Measurements from ENCODE around the gene RAP1A.

The RAP1A gene

DNA sequence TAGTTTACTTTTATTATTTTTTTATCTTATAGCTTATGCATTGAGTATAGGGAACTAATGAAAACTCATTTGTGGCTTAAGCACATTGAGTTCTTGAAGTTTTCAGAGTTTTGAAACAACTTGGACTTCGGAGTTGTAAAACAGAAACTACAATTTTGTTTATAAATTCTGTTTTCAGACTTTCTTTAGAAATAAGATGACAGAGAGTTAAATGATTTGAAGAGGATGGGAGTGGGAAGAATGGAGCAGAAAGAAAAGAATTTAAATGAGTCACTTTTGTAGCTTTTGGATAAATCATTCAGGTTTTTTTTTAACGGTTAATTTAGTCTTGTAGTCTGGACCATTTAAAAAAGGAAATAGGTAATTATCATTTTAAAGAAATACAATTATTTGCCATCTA lies 87.3 kb downstream of the RAP1A start:
- H3K4me3 ChIP-seq (ENCODE audit: low read length, poor library complexity, severe bottlenecking): no peak overlapping the region
- no peaks in the 10 kb centered on the region for H3F3A ChIP-seq (ENCODE audit: low read depth)
- H3K27me3 ChIP-seq (ENCODE audit: insufficient read depth, low read length, poor library complexity, severe bottlenecking): no peaks in the 10 kb centered on the region
- H4K20me1 ChIP-seq (ENCODE audit: insufficient read depth, low read length, poor library complexity, severe bottlenecking): no peaks in the 10 kb centered on the region
- no peak overlapping the region for H3K9ac ChIP-seq (ENCODE audit: low read depth, low read length, poor library complexity, severe bottlenecking)
- H2AFZ ChIP-seq (ENCODE audit: low read length): no peak overlapping the region
- H3K4me2 ChIP-seq (ENCODE audit: low read depth, low read length, poor library complexity, severe bottlenecking): no peak overlapping the region
- no peak for TF ChIP-seq EZH2phosphoT487 (IDR thresholded peaks at IDR 0.05; ENCODE audit: borderline replicate concordance)
- TF ChIP-seq, protein P1, sequence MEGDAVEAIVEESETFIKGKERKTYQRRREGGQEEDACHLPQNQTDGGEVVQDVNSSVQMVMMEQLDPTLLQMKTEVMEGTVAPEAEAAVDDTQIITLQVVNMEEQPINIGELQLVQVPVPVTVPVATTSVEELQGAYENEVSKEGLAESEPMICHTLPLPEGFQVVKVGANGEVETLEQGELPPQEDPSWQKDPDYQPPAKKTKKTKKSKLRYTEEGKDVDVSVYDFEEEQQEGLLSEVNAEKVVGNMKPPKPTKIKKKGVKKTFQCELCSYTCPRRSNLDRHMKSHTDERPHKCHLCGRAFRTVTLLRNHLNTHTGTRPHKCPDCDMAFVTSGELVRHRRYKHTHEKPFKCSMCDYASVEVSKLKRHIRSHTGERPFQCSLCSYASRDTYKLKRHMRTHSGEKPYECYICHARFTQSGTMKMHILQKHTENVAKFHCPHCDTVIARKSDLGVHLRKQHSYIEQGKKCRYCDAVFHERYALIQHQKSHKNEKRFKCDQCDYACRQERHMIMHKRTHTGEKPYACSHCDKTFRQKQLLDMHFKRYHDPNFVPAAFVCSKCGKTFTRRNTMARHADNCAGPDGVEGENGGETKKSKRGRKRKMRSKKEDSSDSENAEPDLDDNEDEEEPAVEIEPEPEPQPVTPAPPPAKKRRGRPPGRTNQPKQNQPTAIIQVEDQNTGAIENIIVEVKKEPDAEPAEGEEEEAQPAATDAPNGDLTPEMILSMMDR (conservative IDR thresholded peaks at IDR 0.05; ENCODE audit: low read length): no peak
- H3K36me3 ChIP-seq (ENCODE audit: insufficient read depth, low read length): peaks cover 89% of the 10 kb centered on the region
- no peaks in the 10 kb centered on the region for H3K79me2 ChIP-seq (ENCODE audit: insufficient read depth, low read length)
- no peaks in the 10 kb centered on the region for H3K9me3 ChIP-seq (ENCODE audit: insufficient read depth, low read depth, low read length)
- no peaks in the 10 kb centered on the region for H3K9me2 ChIP-seq (replicated peaks; ENCODE audit: low read depth, low read length)
- H3K4me1 ChIP-seq (ENCODE audit: insufficient read depth, low read length, poor library complexity, severe bottlenecking): no peaks in the 10 kb centered on the region

DNA sequence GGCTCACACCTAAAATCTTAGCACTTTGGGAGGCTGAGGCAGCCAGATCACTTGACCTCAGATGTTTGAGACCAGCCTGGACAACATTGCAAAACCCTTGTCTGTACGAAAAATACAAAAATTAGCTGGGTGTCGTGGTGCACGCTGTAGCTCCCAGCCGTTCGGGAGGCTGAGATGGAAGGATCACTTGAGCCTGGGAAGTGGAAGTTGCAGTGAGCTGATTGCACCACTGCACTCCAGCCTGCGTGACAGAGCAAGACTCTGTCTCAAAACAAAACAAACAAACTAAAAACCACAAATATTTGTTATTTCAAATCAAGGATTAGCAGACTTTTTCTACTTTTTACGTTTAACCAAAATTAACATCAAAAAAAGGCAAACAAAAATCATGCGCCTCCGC lies 88.3 kb downstream of the RAP1A start:
- Histone ChIP-seq H3K36me3 (ENCODE audit: insufficient read depth, low read length) (peaks cover 81% of the 10 kb centered on the region), H3K9me3 (ENCODE audit: insufficient read depth, low read depth, low read length) (no peaks in the 10 kb centered on the region)
- no peak for TF ChIP-seq EZH2phosphoT487 (IDR thresholded peaks at IDR 0.05; ENCODE audit: borderline replicate concordance)
- TF ChIP-seq, protein P1 (conservative IDR thresholded peaks at IDR 0.05; ENCODE audit: low read length): no peak

DNA sequence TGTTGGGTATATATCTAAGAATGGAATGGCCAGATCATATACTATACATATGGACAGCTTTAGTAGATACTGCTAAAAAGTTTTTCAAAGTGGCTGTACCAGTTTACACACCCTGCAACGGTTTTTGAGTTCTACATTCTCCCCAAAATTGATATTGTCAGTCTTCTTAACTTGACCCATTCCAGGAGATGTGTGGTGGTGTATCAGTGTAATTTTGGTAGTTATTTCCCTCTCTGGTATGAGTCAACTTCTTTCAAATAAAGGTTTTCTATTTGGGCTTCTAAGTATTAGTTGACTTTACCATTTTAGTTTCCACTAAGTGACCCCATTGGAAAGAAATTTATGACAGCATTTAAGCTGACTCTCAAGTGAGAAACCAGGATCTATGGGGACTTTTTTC lies 90.4 kb downstream of the RAP1A start:
- Histone ChIP-seq H3K9me2 (replicated peaks; ENCODE audit: low read depth, low read length) (no peaks in the 10 kb centered on the region), H3K4me2 (ENCODE audit: low read depth, low read length, poor library complexity, severe bottlenecking) (no peak overlapping the region), H3K79me2 (ENCODE audit: insufficient read depth, low read length) (no peaks in the 10 kb centered on the region), H3K4me3 (ENCODE audit: low read length, poor library complexity, severe bottlenecking) (no peak overlapping the region), H4K20me1 (ENCODE audit: insufficient read depth, low read length, poor library complexity, severe bottlenecking) (no peaks in the 10 kb centered on the region), H3K4me1 (ENCODE audit: insufficient read depth, low read length, poor library complexity, severe bottlenecking) (no peaks in the 10 kb centered on the region), H3F3A (ENCODE audit: low read depth) (no peaks in the 10 kb centered on the region), H2AFZ (ENCODE audit: low read length) (no peak overlapping the region), H3K9me3 (ENCODE audit: insufficient read depth, low read depth, low read length) (no peaks in the 10 kb centered on the region), H3K36me3 (ENCODE audit: insufficient read depth, low read length) (peaks cover 60% of the 10 kb centered on the region), H3K9ac (ENCODE audit: low read depth, low read length, poor library complexity, severe bottlenecking) (no peak overlapping the region), H3K27me3 (ENCODE audit: insufficient read depth, low read length, poor library complexity, severe bottlenecking) (no peaks in the 10 kb centered on the region)
- TF ChIP-seq, protein P1 (conservative IDR thresholded peaks at IDR 0.05; ENCODE audit: low read length): no peak
- no peak for TF ChIP-seq EZH2phosphoT487 (IDR thresholded peaks at IDR 0.05; ENCODE audit: borderline replicate concordance)

More for the DNA sequence above, 88.3 kb downstream of the RAP1A start:
- Histone ChIP-seq H3K4me1 (ENCODE audit: insufficient read depth, low read length, poor library complexity, severe bottlenecking) (no peaks in the 10 kb centered on the region), H3F3A (ENCODE audit: low read depth) (no peaks in the 10 kb centered on the region), H3K27me3 (ENCODE audit: insufficient read depth, low read length, poor library complexity, severe bottlenecking) (no peaks in the 10 kb centered on the region), H4K20me1 (ENCODE audit: insufficient read depth, low read length, poor library complexity, severe bottlenecking) (no peaks in the 10 kb centered on the region), H3K4me3 (ENCODE audit: low read length, poor library complexity, severe bottlenecking) (no peak overlapping the region), H3K9ac (ENCODE audit: low read depth, low read length, poor library complexity, severe bottlenecking) (no peak overlapping the region), H3K9me2 (replicated peaks; ENCODE audit: low read depth, low read length) (no peaks in the 10 kb centered on the region), H3K79me2 (ENCODE audit: insufficient read depth, low read length) (no peaks in the 10 kb centered on the region), H2AFZ (ENCODE audit: low read length) (no peak overlapping the region), H3K4me2 (ENCODE audit: low read depth, low read length, poor library complexity, severe bottlenecking) (no peak overlapping the region)
